Measurements from ENCODE around the gene SYT8. TPM values are rescaled to one million over a fixed set of nuclear protein-coding genes. Genes with fewer than 3 reads are reported as not detected.

The SYT8 gene
- total and polyA plus RNA-seq, 2 experiments from 2014 or later = not detected

DNA sequence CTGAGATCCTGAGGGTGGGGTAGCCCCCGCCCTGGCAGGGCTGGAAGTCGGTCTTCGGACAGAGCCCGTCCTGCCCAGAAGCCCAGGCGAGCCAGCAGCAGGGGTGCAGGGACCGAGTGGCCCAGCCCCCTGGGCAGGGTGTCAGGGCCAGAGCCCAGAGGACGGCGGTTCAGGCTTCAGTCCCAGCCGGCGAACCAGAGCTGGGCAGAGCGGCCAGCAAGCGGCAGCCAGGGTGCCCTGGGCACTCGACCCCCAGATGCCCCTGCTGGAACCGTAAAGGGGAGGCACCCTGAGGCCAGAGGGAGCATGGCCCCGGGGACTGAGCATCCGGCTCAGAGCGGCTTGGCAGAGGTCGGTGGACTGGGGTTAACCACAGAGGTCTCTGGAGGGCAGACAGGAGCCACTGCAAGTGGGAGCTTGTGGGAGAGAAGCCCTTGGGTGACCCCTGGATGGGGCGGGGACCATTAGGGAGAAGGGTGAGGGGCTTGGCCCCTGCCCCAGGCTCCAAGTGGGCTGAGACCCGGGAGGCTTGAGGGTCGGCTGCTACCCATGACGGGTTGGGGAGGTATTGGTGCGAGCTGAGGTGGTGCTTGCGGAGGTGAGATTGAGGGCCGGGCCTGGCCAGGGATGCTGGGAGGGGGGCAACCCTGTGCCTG lies 34.0 kb downstream of the SYT8 start:
- no peak for DNase-seq (ENCODE audit: low spot score)
- Mint-ChIP-seq H3K4me1 (peaks cover 2% of the 10 kb centered on the region; the same call in 1 of the 3 replicates), H3K4me3 (no peak overlapping the region), H3K27me3 (ENCODE audit: insufficient read depth, low read depth, poor library complexity) (peaks cover 8% of the 10 kb centered on the region), H3K9me3 (no peaks in the 10 kb centered on the region), H3K27ac (no peak overlapping the region), H3K36me3 (ENCODE audit: low read depth) (no peaks in the 10 kb centered on the region)
- H3K4me2 ChIP-seq = no peak overlapping the region
- H3K27me3 ChIP-seq (ENCODE audit: insufficient read depth) = no peaks in the 10 kb centered on the region
- H3F3A ChIP-seq (replicated peaks; ENCODE audit: low read depth) = no peaks in the 10 kb centered on the region
- no peak overlapping the region for H3K4me3 ChIP-seq
- no peaks in the 10 kb centered on the region for H3K36me3 ChIP-seq (ENCODE audit: insufficient read depth)
- H3K4me1 ChIP-seq (ENCODE audit: insufficient read depth) = no peaks in the 10 kb centered on the region
- H2AFZ ChIP-seq = no peak overlapping the region
- ATAC-seq = no peak
- no peaks in the 10 kb centered on the region for H3K79me2 ChIP-seq (replicated peaks; ENCODE audit: insufficient read depth)
- H4K20me1 ChIP-seq (replicated peaks; ENCODE audit: insufficient read depth) = no peaks in the 10 kb centered on the region
- TF ChIP-seq NANOG (IDR thresholded peaks at IDR 0.05; ENCODE audit: borderline replicate concordance) (no peak), EZH2 (IDR thresholded peaks at IDR 0.05; ENCODE audit: low read depth, unreplicated experiment) (no peak), ZNF114 (CRISPR knock-in tag; IDR thresholded peaks at IDR 0.05) (no peak), JUNB (IDR thresholded peaks at IDR 0.05; ENCODE audit: unreplicated experiment) (no peak), EZH2phosphoT487 (IDR thresholded peaks at IDR 0.05; ENCODE audit: unreplicated experiment) (no peak), CREB1 (CRISPR knock-in tag; IDR thresholded peaks at IDR 0.05; ENCODE audit: low read depth) (no peak), ZNF331 (CRISPR knock-in tag; IDR thresholded peaks at IDR 0.05; ENCODE audit: low read depth) (no peak), POLR2AphosphoS5 (IDR thresholded peaks at IDR 0.05; ENCODE audit: low read depth) (no peak), STAT1 (IDR thresholded peaks at IDR 0.05; ENCODE audit: unreplicated experiment) (no peak)
- TF ChIP-seq, protein P1, sequence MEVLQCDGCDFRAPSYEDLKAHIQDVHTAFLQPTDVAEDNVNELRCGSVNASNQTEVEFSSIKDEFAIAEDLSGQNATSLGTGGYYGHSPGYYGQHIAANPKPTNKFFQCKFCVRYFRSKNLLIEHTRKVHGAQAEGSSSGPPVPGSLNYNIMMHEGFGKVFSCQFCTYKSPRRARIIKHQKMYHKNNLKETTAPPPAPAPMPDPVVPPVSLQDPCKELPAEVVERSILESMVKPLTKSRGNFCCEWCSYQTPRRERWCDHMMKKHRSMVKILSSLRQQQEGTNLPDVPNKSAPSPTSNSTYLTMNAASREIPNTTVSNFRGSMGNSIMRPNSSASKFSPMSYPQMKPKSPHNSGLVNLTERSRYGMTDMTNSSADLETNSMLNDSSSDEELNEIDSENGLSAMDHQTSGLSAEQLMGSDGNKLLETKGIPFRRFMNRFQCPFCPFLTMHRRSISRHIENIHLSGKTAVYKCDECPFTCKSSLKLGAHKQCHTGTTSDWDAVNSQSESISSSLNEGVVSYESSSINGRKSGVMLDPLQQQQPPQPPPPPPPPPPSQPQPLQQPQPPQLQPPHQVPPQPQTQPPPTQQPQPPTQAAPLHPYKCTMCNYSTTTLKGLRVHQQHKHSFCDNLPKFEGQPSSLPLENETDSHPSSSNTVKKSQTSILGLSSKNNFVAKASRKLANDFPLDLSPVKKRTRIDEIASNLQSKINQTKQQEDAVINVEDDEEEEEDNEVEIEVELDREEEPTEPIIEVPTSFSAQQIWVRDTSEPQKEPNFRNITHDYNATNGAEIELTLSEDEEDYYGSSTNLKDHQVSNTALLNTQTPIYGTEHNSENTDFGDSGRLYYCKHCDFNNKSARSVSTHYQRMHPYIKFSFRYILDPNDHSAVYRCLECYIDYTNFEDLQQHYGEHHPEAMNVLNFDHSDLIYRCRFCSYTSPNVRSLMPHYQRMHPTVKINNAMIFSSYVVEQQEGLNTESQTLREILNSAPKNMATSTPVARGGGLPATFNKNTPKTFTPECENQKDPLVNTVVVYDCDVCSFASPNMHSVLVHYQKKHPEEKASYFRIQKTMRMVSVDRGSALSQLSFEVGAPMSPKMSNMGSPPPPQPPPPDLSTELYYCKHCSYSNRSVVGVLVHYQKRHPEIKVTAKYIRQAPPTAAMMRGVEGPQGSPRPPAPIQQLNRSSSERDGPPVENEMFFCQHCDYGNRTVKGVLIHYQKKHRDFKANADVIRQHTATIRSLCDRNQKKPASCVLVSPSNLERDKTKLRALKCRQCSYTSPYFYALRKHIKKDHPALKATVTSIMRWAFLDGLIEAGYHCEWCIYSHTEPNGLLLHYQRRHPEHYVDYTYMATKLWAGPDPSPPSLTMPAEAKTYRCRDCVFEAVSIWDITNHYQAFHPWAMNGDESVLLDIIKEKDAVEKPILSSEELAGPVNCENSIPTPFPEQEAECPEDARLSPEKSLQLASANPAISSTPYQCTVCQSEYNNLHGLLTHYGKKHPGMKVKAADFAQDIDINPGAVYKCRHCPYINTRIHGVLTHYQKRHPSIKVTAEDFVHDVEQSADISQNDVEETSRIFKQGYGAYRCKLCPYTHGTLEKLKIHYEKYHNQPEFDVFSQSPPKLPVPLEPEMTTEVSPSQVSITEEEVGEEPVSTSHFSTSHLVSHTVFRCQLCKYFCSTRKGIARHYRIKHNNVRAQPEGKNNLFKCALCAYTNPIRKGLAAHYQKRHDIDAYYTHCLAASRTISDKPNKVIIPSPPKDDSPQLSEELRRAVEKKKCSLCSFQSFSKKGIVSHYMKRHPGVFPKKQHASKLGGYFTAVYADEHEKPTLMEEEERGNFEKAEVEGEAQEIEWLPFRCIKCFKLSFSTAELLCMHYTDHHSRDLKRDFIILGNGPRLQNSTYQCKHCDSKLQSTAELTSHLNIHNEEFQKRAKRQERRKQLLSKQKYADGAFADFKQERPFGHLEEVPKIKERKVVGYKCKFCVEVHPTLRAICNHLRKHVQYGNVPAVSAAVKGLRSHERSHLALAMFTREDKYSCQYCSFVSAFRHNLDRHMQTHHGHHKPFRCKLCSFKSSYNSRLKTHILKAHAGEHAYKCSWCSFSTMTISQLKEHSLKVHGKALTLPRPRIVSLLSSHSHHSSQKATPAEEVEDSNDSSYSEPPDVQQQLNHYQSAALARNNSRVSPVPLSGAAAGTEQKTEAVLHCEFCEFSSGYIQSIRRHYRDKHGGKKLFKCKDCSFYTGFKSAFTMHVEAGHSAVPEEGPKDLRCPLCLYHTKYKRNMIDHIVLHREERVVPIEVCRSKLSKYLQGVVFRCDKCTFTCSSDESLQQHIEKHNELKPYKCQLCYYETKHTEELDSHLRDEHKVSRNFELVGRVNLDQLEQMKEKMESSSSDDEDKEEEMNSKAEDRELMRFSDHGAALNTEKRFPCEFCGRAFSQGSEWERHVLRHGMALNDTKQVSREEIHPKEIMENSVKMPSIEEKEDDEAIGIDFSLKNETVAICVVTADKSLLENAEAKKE (CRISPR knock-in tag; IDR thresholded peaks at IDR 0.05) = no peak
- TF ChIP-seq, protein P2, sequence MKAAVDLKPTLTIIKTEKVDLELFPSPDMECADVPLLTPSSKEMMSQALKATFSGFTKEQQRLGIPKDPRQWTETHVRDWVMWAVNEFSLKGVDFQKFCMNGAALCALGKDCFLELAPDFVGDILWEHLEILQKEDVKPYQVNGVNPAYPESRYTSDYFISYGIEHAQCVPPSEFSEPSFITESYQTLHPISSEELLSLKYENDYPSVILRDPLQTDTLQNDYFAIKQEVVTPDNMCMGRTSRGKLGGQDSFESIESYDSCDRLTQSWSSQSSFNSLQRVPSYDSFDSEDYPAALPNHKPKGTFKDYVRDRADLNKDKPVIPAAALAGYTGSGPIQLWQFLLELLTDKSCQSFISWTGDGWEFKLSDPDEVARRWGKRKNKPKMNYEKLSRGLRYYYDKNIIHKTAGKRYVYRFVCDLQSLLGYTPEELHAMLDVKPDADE (IDR thresholded peaks at IDR 0.05) = no peak
- TF ChIP-seq, protein P3, sequence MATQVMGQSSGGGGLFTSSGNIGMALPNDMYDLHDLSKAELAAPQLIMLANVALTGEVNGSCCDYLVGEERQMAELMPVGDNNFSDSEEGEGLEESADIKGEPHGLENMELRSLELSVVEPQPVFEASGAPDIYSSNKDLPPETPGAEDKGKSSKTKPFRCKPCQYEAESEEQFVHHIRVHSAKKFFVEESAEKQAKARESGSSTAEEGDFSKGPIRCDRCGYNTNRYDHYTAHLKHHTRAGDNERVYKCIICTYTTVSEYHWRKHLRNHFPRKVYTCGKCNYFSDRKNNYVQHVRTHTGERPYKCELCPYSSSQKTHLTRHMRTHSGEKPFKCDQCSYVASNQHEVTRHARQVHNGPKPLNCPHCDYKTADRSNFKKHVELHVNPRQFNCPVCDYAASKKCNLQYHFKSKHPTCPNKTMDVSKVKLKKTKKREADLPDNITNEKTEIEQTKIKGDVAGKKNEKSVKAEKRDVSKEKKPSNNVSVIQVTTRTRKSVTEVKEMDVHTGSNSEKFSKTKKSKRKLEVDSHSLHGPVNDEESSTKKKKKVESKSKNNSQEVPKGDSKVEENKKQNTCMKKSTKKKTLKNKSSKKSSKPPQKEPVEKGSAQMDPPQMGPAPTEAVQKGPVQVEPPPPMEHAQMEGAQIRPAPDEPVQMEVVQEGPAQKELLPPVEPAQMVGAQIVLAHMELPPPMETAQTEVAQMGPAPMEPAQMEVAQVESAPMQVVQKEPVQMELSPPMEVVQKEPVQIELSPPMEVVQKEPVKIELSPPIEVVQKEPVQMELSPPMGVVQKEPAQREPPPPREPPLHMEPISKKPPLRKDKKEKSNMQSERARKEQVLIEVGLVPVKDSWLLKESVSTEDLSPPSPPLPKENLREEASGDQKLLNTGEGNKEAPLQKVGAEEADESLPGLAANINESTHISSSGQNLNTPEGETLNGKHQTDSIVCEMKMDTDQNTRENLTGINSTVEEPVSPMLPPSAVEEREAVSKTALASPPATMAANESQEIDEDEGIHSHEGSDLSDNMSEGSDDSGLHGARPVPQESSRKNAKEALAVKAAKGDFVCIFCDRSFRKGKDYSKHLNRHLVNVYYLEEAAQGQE (IDR thresholded peaks at IDR 0.05; ENCODE audit: unreplicated experiment) = no peak
- TF ChIP-seq, protein P4, sequence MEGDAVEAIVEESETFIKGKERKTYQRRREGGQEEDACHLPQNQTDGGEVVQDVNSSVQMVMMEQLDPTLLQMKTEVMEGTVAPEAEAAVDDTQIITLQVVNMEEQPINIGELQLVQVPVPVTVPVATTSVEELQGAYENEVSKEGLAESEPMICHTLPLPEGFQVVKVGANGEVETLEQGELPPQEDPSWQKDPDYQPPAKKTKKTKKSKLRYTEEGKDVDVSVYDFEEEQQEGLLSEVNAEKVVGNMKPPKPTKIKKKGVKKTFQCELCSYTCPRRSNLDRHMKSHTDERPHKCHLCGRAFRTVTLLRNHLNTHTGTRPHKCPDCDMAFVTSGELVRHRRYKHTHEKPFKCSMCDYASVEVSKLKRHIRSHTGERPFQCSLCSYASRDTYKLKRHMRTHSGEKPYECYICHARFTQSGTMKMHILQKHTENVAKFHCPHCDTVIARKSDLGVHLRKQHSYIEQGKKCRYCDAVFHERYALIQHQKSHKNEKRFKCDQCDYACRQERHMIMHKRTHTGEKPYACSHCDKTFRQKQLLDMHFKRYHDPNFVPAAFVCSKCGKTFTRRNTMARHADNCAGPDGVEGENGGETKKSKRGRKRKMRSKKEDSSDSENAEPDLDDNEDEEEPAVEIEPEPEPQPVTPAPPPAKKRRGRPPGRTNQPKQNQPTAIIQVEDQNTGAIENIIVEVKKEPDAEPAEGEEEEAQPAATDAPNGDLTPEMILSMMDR (conservative IDR thresholded peaks at IDR 0.05; ENCODE audit: low read depth in 2 of 2) = no peak
- no peaks in the 10 kb centered on the region for H3K9me2 ChIP-seq (ENCODE audit: insufficient read depth)
- H3K27ac ChIP-seq (ENCODE audit: low read depth) = no peak overlapping the region

Data from GM23338 (cell line).